Hepatocyte (in vitro differentiated cells): ENCODE measurements around the gene IP6K1.

ENCODE experiments used
- CTCF ChIP-seq: fragments of 200-600 bp; sonication (generic); IDR thresholded peaks from 2 replicates; pipeline ENCODE4 v1.5.1; 2016; ENCODE audit warnings: antibody characterized with exemption, mild to moderate bottlenecking; ENCODE audit not compliant: poor library complexity
- EZH2 ChIP-seq: fragments of 200-600 bp; sonication (generic); IDR thresholded peaks from 2 replicates; pipeline ENCODE4 v1.6.1; 2016; ENCODE audit warnings: antibody characterized with exemption, mild to moderate bottlenecking, borderline replicate concordance
- EZH2phosphoT487 ChIP-seq: fragments of 200-600 bp; sonication (generic); IDR thresholded peaks from one replicate; pipeline ENCODE4 v1.6.1; 2018; ENCODE audit warnings: antibody characterized with exemption, mild to moderate bottlenecking, low read depth, moderate library complexity; ENCODE audit not compliant: unreplicated experiment, severe bottlenecking

GRCh38 chr3:49775538-49775937 is 10.8 kb downstream of the IP6K1 start:
- TF ChIP-seq CTCF (no peak), EZH2 (no peak), EZH2phosphoT487 (no peak)
